HepG2 (cell line): ENCODE results near the gene HMCN2. TPM values are rescaled to one million over a fixed set of nuclear protein-coding genes. Genes with fewer than 3 reads are reported as not detected.

Experiments used
- ATAC-seq: fragments of 200-7000 bp; cut with Tn5 transposase; 3 replicates; pipeline ENCODE4 v1.9.1; 2020; ENCODE audit warnings: mild to moderate bottlenecking, moderate library complexity
- BruUV-seq: library from RNA; stranded (reverse); fragments of 400-500 nt; replicated peaks from 2 replicates; lab custom pipeline; 2021; lab: Mats Ljungman, UMichigan
- CTCF ChIA-PET: fragments of 300-600 bp; formaldehyde crosslinking; extraction: SDS; loops from one replicate; lab custom pipeline; 2021; ENCODE audit warnings: low total read pairs, inconsistent platforms, low intra/inter-chr PET ratio; lab: Yijun Ruan, JAX
- POLR2A ChIA-PET: fragments of 350-600 bp; sonication (Branson Sonifier 250); formaldehyde crosslinking; loops from one replicate; lab custom pipeline; 2020; ENCODE audit warnings: antibody characterized with exemption, inconsistent platforms; lab: Yijun Ruan, JAX
- DNase-seq: peaks from one replicate; pipeline ENCODE4 v3.0.0-alpha.2; 2015; ENCODE audit warnings: low spot score
- FAIRE-seq: peaks from 3 replicates; lab custom pipeline; 2011; peaks lifted over from hg19 to GRCh38; lab: Jason Lieb, UNC
- H2AFZ ChIP-seq: one replicate; pipeline ENCODE4 v1.6.1; 2011; ENCODE audit warnings: low read length, inconsistent platforms
- H3K27ac ChIP-seq: fragments of 300-600 bp; 3 replicates; pipeline ENCODE4 v1.8.0; 2011; ENCODE audit warnings: mixed run types, mild to moderate bottlenecking, mixed read lengths, low read length, inconsistent platforms; ENCODE audit not compliant: insufficient read depth; ENCODE audit errors: extremely low read length
- H3K27me3 ChIP-seq, 2 experiments: fragments of 200-600 bp in 1 of 2; 2 replicates in 1 of 2; 3 replicates in 1 of 2; pipeline versions ENCODE4 v1.6.0 to v1.8.0; 2011; ENCODE audit warnings: low read length in 2 of 2, mild to moderate bottlenecking in 2 of 2, moderate library complexity in 2 of 2, inconsistent platforms in 1 of 2; ENCODE audit not compliant: insufficient read depth in 2 of 2, control insufficient read depth in 1 of 2
- H3K36me3 ChIP-seq, 2 experiments: fragments of 200-600 bp in 1 of 2; replicated peaks in 1 of 2; 2 replicates in 1 of 2; 3 replicates in 1 of 2; pipeline versions ENCODE4 v1.5.1 to v1.8.0; 2011; ENCODE audit warnings: low read length in 2 of 2, inconsistent platforms in 1 of 2; ENCODE audit not compliant: insufficient read depth in 2 of 2, control insufficient read depth in 1 of 2
- H3K4me1 ChIP-seq: 2 replicates; pipeline ENCODE4 v1.5.1; 2012; ENCODE audit warnings: low read length, inconsistent platforms; ENCODE audit not compliant: insufficient read depth
- H3K4me2 ChIP-seq: 2 replicates; pipeline ENCODE4 v1.6.0; 2011; ENCODE audit warnings: low read depth, low read length, inconsistent platforms
- H3K4me3 ChIP-seq, 3 experiments: fragments of 200-600 bp in 1 of 3; sonication (generic), shearing (Covaris generic) in 1 of 3; replicated peaks in 1 of 3; 2 replicates each; pipeline ENCODE4 v1.5.1; 2011 to 2016; ENCODE audit warnings: low read length in 3 of 3, inconsistent platforms in 2 of 3, low read depth in 2 of 3, mild to moderate bottlenecking in 2 of 3, control low read depth in 1 of 3, mixed read lengths in 1 of 3; ENCODE audit not compliant: insufficient read depth in 1 of 3
- H3K79me2 ChIP-seq: one replicate; pipeline ENCODE4 v1.6.1; 2011; ENCODE audit warnings: low read length, inconsistent platforms; ENCODE audit not compliant: insufficient read depth
- H3K9ac ChIP-seq: 2 replicates; pipeline ENCODE4 v1.6.0; 2011; ENCODE audit warnings: mild to moderate bottlenecking, low read depth, low read length, inconsistent platforms; ENCODE audit not compliant: insufficient read depth
- H3K9me3 ChIP-seq: 2 replicates; pipeline ENCODE4 v1.5.1; 2012; ENCODE audit warnings: mild to moderate bottlenecking, low read length
- H4K20me1 ChIP-seq: 2 replicates; pipeline ENCODE4 v1.6.0; 2011; ENCODE audit warnings: inconsistent platforms, mild to moderate bottlenecking, low read length, moderate library complexity; ENCODE audit not compliant: insufficient read depth
- NR1H2 ChIP-seq: sonication (generic); formaldehyde crosslinking; IDR thresholded peaks from 2 replicates; pipeline ENCODE4 v1.8.1; 2022; ENCODE audit warnings: low read depth, missing genetic modification reagents, borderline replicate concordance
- REPIN1 ChIP-seq: sonication (generic); formaldehyde crosslinking; IDR thresholded peaks from 2 replicates; pipeline ENCODE4 v1.8.0; 2022; ENCODE audit warnings: missing genetic modification reagents, low read depth, mild to moderate bottlenecking, borderline replicate concordance
- ZNF549 ChIP-seq: sonication (generic); formaldehyde crosslinking; IDR thresholded peaks from 2 replicates; pipeline ENCODE4 v1.5.0; 2020; ENCODE audit warnings: missing genetic modification reagents
- ZNF629 ChIP-seq: sonication (generic); formaldehyde crosslinking; conservative IDR thresholded peaks from 2 replicates; pipeline ENCODE4 v1.5.0; 2020; ENCODE audit warnings: missing genetic modification reagents
- WGBS: methylation state at CpG from one replicate; pipeline ENCODE4 v1.1.6; 2017; ENCODE audit warnings: low lambda C conversion rate; 5-methylcytosine and 5-hydroxymethylcytosine counted together
- in situ Hi-C: cut with HindIII; loops from 2 replicates; pipeline ENCODE4 v1.10.0; 2017; ENCODE audit warnings: low pct_unique_long_range_greater_than_20kb; ENCODE audit not compliant: extremely low pct_ligation_motif_present
- intact Hi-C: fragments of 100-400 bp; cut with micrococcal nuclease; formaldehyde crosslinking; loops from one replicate; pipeline ENCODE4 v1.10.0; 2022; ENCODE audit not compliant: unreplicated experiment
- polyA plus RNA-seq, 8 experiments: library from polyadenylated mRNA; depleted of rRNA in 3 of 8; stranded (reverse) in 7 of 8; unstranded in 1 of 8; fragments of >200 nt; fragmentation: Illumina TruSeq in 4 of 8; extraction: Trizol in 4 of 8; gene quantifications; 2 replicates each; pipeline versions ENCODE4 v1.2.1 to v1.2.3, GENCODE V29; 2011 to 2016; ENCODE audit warnings: low read depth in 4 of 8, missing spikeins in 1 of 8, mixed read lengths in 1 of 8; ENCODE audit not compliant: insufficient read depth in 1 of 8
- total RNA-seq, 5 experiments: library from RNA; depleted of rRNA; stranded (reverse); fragments of >200 nt; fragmentation: Illumina TruSeq; extraction: Trizol; gene quantifications; 2 replicates each; pipeline ENCODE4 v1.2.3, GENCODE V29; 2016; ENCODE audit warnings: low read depth in 1 of 5
- TF ChIP-seq, protein P1 (sequence below): sonication (generic); formaldehyde crosslinking; IDR thresholded peaks from 2 replicates; pipeline ENCODE4 v1.4.0; 2020; ENCODE audit warnings: mild to moderate bottlenecking, missing genetic modification reagents

The HMCN2 gene
- total and polyA plus RNA-seq, 2 of the 13 experiments (the other 11 are each of a cell fraction or from before 2014, with no cell fraction given), result 0.09 TPM; not detected in 1

DNA sequence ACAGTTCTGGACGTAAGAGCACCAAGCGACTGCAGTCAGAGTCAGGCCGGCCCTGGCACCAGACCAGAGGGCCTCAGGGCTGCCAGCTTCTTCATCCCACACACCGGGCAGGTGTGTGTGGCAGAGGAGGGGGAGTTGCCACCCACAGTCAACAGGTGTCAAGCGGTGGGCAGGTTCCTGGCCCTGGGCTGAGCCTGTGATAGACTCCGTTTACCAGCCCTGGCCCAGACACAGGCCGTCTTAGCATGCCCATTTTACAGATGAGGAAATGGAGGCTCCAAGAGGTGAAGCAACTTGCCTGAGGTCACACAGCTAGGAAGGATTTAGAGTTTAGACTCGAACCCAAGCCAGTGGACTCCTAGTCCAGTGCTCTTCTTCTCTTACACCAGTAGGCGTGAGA lies 71.8 kb downstream of the HMCN2 start:
- WGBS, result 55% methylated on average over 5 of the region's 9 CpGs

DNA sequence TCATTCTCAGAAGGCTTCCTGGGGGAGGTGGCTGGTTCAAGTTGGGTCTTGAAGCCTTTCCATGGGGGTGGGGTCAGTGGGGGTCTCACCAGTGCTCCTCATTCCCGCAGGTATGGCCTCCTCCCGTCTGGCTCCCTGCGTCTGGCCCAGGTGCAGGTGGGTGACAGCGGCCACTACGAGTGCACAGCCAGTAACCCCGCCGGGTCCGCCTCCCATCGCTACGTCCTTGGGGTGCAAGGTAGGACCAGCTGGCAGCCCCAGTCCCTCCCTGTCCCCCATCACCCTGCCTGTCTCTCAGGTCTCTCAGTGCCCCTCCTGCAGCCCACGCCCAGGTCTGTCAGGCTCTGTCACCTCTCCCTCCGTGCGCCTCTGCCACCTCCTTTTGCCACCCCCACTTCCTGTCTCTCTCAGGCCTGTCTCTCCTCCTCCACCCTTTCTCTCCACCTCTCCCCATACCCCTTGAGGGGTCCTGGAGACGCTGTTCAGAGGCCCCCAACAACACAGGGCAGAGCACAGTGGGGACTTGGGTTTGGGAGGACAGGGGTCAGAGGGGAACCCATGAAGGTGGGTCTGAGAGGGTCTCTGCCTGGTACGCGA lies 72.3 kb downstream of the HMCN2 start:
- intact Hi-C loops, result no loop called here
- no peaks in the 10 kb centered on the region; a peak in 1 of 5 replicates for H3K27me3 ChIP-seq
- ChIA-PET POLR2A (no interaction called here), CTCF (no interaction called here)
- H3K27ac ChIP-seq, result no peak overlapping the region
- no peaks in the 10 kb centered on the region for H3K79me2 ChIP-seq
- ATAC-seq (no peak), FAIRE-seq (no peak)
- no peak overlapping the region for H3K4me3 ChIP-seq
- H4K20me1 ChIP-seq, result no peaks in the 10 kb centered on the region
- no peak overlapping the region for H2AFZ ChIP-seq
- no peaks in the 10 kb centered on the region for H3K36me3 ChIP-seq
- in situ Hi-C loops, result no loop called here
- WGBS, result 61% methylated on average over 6 of the region's 16 CpGs
- no peaks in the 10 kb centered on the region for H3K4me1 ChIP-seq
- H3K4me2 ChIP-seq, result no peak overlapping the region
- BruUV-seq, result no TSS peak
- TF ChIP-seq NR1H2 (CRISPR knock-in tag), result no peak
- TF ChIP-seq, all 625 proteins: peak for 0
- Histone ChIP-seq H3K9ac (no peak overlapping the region), H3K9me3 (no peaks in the 10 kb centered on the region)
- DNase-seq, result no peak

More for the DNA sequence above, 71.8 kb downstream of the HMCN2 start:
- TF ChIP-seq ZNF549 (no peak), REPIN1 (CRISPR knock-in tag) (no peak), ZNF629 (CRISPR knock-in tag) (peak; percentile 71)
- TF ChIP-seq, protein P1, sequence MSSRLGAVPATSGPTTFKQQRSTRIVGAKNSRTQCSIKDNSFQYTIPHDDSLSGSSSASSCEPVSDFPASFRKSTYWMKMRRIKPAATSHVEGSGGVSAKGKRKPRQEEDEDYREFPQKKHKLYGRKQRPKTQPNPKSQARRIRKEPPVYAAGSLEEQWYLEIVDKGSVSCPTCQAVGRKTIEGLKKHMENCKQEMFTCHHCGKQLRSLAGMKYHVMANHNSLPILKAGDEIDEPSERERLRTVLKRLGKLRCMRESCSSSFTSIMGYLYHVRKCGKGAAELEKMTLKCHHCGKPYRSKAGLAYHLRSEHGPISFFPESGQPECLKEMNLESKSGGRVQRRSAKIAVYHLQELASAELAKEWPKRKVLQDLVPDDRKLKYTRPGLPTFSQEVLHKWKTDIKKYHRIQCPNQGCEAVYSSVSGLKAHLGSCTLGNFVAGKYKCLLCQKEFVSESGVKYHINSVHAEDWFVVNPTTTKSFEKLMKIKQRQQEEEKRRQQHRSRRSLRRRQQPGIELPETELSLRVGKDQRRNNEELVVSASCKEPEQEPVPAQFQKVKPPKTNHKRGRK, result no peak
- ChIA-PET CTCF (no interaction called here), POLR2A (no interaction called here)
- DNase-seq, result no peak
- FAIRE-seq, result no peak
- Histone ChIP-seq H4K20me1 (no peaks in the 10 kb centered on the region), H3K4me2 (no peak overlapping the region), H3K9ac (no peak overlapping the region), H3K4me3 (no peak overlapping the region), H3K27ac (no peak overlapping the region), H3K79me2 (no peaks in the 10 kb centered on the region), H3K4me1 (no peaks in the 10 kb centered on the region), H2AFZ (no peak overlapping the region), H3K27me3 (peaks cover 0 to 2% of the 10 kb centered on the region in 2 experiments; a peak in 2 of 5 replicates), H3K9me3 (no peaks in the 10 kb centered on the region), H3K36me3 (no peaks in the 10 kb centered on the region)
- intact Hi-C loops, result no loop called here
- no peak for ATAC-seq
- in situ Hi-C loops, result no loop called here
- BruUV-seq, result no TSS peak
